ENCODE results near the gene BBS9.
A peak's percentile ranks its signal among the peaks of the same experiment; 100 is the strongest.

Gene BBS9

GRCh38 chr7:33649476-33650441, 520.4 kb downstream of the BBS9 start:
- DNase-seq (ENCODE audit: low read depth) = no peak

GRCh38 chr7:33650828-33651227, 521.5 kb downstream of the BBS9 start:
- peak; percentile 77 for DNase-seq (ENCODE audit: low read depth)

GRCh38 chr7:33651998-33652515, 522.7 kb downstream of the BBS9 start:
- no peak for DNase-seq (ENCODE audit: low read depth)

- DNase-seq (ENCODE audit: low read depth) = no peak
Observed at GRCh38 chr7:33654676-33655075, 525.3 kb downstream of the BBS9 start.

Data from fibroblast of gingiva (primary cell).